Measurements from ENCODE around the gene PTPRZ1.

Gene PTPRZ1

DNA sequence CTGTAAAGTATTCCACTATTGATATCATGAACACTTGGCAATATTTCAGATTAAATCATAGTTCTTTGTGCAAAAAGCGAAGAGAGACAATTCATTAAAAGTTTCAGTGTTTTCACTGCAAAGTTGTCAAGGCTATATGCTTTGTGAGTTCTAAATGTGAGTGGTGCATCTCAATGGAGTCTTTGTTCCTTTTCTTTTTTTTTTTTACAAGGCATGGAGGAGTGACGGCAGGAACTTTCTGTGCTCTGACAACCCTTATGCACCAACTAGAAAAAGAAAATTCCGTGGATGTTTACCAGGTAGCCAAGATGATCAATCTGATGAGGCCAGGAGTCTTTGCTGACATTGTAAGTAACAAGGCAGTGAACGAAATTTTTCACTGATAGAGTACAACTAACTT lies 186.6 kb downstream of the PTPRZ1 start:
- no peak for DNase-seq

- no peak for DNase-seq
These were observed 190.2 kb downstream of the PTPRZ1 start for GRCh38 chr7:122063146-122063545.

DNA sequence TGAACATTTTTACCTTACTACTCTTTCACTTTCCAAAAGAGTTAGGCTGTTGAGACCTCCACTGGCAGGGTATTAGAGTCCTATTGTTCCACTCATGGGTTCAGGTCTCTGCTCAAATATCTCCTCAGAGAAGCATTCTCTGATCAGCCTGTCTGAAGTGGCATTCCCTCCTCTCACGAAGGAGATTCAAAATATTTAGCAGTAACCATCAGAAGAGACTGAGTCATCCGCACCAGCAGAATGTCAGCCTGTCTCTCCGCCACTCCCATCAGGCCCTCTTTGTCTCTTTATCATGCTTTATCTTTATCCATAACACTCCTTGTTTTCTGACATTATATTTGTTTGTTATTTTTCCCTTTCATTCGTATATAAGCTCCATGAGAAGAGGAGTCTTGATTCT lies 192.0 kb downstream of the PTPRZ1 start:
- no peak for DNase-seq

- no peak for DNase-seq
These were observed 194.1 kb downstream of the PTPRZ1 start for GRCh38 chr7:122067077-122067476.

- DNase-seq, result no peak
These were observed 195.1 kb downstream of the PTPRZ1 start for GRCh38 chr7:122068046-122068445.

DNA sequence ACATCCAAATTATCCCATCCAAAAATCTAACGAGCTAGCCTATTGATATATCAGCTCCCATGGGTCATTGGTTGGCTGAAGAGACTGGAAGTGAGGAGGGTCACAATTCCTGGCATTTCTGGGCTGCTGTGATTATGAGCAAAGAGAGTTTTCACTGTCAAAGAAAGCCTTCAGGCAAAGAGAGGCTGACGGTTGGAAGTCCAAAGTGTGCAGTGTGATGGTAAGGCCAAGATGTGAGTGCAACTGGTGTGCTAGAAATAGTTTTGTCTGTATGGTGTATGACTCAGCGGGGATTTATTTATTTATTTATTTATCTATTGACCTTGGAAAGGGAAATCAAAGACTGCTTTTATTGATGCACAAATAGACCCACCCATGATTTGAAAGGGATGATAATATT lies 196.0 kb downstream of the PTPRZ1 start:
- no peak for DNase-seq

DNA sequence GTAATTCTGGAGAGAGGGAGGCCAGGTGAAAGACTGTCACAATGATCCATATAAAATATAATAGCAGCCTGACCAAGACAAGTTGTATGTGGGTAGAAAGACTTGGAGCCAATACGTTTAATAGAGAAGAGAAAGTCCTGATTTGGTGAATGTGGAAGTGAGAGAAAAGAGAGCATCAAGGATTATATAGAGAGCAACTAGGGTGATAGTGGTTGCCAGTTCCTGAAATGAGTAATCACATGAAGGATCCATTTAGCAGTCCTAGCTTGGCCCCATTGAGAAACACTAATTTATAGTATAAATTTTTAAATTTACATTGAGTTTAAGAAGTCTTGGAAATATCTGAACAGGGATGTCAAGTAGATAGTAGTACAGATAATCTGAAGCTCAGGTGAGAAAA lies 197.1 kb downstream of the PTPRZ1 start:
- no peak for DNase-seq

DNA sequence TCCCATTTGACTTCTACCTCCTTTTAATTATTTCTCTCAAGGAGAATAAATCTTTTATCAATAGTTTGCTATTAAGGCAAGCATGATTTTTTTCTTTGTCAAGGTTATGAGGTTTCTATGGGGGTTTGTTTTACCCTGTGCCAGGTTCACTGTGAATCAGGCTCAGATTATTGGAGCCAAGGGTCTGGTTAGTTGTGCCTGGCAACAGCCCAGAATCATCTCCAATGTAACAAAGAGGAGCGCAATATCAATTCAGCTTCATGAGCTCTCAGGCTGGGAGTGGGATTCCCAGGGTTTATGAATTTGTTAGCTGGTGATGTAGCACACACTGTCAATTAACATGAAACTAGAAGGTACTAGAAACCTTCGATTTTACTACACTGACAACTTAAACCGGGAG lies 197.9 kb downstream of the PTPRZ1 start:
- DNase-seq, result no peak

GRCh38 chr7:122072272-122072671 lies 199.3 kb downstream of the PTPRZ1 start:
- DNase-seq, result no peak

DNA sequence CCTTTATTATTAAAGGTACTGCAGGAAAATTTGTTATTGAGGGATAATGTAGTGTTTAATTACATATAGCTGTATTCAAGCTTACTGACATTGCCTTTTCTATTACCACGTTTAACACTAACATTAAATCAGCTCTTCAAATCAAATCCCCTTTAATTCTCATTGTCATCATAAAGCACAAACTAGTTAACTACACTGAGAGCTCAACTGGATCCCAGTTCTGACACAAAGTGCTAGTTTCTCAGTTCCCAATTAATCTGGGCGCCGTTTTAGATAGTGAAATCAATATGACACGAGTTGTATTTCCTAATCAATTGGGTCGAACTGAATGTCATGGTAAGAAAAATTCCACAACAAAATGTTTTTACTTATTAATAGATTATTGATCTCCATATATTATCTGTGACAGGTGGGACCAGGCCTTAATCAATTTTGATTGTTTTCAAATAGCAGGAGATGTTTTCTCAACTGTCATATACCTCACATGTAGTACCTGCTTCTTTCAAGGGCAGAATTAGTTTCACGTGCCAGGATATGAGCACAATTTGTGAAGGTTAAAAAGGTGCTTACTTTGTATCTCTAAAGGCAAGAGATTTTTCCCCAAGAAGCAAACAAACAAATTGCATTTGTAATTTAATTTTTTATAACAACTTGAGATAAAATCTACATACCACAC lies 200.1 kb downstream of the PTPRZ1 start:
- no peak for DNase-seq

DNA sequence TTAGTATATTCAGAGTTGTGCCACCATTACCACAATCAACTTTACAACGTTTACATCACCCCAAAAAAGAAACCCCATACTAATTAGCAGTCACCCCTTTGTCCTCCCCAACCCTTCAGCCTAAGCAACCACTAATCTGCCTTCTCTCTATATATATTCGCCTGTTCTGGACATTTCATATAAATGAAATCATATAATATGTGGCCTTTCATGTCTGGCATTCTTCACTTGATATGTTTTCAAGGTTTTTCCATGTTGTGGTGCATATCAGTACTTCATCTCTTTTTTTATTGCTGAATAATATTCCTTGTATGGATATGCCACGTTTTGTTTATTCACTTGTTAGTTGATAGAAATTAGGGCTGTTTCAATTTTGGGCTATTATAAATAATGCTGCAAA lies 200.7 kb downstream of the PTPRZ1 start:
- DNase-seq, result no peak

GRCh38 chr7:122082160-122082559 lies 209.2 kb downstream of the PTPRZ1 start:
- DNase-seq, result no peak

DNA sequence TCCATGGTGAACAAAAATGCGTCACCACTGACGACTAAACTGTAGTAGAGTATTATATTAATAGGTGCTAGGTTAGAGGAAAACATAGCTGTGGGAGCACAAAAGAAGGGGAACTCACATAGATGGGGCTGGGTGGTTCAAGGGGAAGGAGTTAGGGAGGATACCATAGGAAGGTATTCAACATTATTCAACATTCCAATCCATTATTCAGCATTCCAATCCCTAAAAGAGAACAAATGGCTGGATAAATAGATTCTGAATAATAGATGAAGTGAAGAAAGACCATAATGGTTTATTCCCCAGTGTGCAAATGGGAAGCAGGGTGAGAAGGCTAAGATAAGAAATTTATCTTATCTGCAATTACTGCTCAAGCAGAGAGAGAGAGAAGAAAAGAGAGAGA lies 209.7 kb downstream of the PTPRZ1 start:
- no peak for DNase-seq

DNA sequence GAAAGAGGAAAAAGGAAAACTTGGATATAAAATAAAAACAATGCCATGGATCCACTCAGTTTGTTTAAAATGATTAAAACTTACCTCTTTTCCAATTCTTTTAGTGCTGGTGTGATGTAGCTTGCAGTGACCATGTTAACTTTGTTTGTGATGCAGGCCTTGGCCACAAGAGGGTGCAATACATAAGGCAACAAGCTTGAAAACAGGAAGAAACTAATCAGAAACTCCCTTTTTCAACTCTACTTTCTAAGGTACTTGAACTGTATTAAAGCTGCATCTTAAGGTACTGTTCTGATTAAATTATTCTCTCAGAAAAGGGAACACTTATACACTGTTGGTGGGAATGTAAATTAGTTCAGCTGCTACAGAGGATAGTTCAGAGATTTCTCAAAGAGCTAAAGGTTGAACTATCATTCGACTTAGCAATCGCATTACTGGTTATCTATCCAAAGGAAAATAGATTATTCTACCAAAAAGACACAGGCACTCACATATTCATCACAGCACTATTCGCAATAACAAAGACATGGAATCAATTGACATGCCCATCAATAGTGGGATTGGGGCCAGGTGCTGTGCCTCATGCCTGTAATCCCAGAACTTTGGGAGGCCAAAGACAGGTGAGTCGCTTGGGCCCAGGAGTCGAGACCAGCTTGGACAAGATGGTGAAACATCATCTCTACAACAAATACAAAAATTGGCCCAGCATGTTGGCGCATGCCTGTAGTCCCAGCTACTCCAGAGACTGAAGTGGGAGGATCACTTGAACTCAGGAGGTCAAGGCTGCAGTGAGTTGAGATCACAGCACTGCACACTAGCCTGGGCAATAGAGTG lies 220.2 kb downstream of the PTPRZ1 start:
- peak; percentile 51 for DNase-seq

DNA sequence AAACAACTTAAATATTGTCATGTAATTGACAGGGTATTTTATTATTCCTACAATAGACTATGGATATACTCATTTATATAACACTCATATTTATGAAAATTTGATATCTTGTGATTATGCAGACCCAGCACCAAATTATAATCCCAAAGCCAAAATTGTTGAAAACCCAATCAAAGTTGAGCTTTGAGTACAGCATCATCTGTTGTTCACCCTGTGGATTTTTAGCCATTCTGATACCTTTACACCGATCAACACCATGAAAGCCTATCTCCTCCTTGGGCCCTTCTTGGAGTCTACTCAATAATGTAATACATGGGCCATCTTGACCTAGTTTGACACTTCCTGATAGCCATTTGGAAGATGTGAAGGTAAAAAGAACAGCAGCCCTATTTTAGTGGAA lies 221.6 kb downstream of the PTPRZ1 start:
- DNase-seq, result no peak

GRCh38 chr7:122095642-122096041 lies 222.7 kb downstream of the PTPRZ1 start:
- no peak for DNase-seq

GRCh38 chr7:122100021-122100420 lies 227.1 kb downstream of the PTPRZ1 start:
- no peak for DNase-seq

DNA sequence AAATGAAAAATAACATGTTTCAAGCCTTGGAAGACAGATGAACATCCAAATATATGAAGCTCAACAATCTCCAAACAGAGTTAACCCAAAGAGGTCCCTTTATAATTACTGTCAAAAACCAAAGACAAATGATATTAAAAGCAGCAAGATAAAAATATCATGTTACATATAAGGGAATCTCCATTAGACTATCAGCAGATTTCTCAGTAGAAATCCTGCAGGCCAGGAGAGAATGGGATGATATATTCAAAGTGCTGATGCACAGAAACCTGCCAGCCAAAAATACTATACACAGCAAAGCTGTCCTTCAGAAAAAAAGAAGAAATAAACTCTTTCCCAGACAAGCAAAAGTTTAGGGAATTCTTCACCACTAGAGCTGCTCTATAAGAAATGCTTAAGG lies 230.1 kb downstream of the PTPRZ1 start:
- no peak for DNase-seq

All from CD4-positive, alpha-beta T cell treated with Interleukin-4 for 4 hours (primary cell).